Endometrium (tissue), 2 donors: ENCODE results near the gene LIX1L.

ENCODE experiments used
- FAIRE-seq: peaks from 2 replicates; lab custom pipeline; 2012; peaks lifted over from hg19 to GRCh38; lab: Jason Lieb, UNC
- donor health status: control.
- donor health status: control.

LIX1L gene

GRCh38 chr1:145985502-145986439, 28.0 kb upstream of the LIX1L start:
- no peak for FAIRE-seq

GRCh38 chr1:145985129-145985501, 27.3 kb upstream of the LIX1L start:
- no peak for FAIRE-seq

GRCh38 chr1:145983960-145984830, 26.4 kb upstream of the LIX1L start:
- no peak for FAIRE-seq

GRCh38 chr1:145983206-145983675, 25.4 kb upstream of the LIX1L start:
- no peak for FAIRE-seq

GRCh38 chr1:145982010-145982723, 24.4 kb upstream of the LIX1L start:
- FAIRE-seq = no peak

- no peak for FAIRE-seq
Measured at GRCh38 chr1:145980457-145980994, 22.7 kb upstream of the LIX1L start.

GRCh38 chr1:145979746-145980456, 22.1 kb upstream of the LIX1L start:
- FAIRE-seq = no peak

GRCh38 chr1:145978854-145979745, 21.3 kb upstream of the LIX1L start:
- FAIRE-seq = peak; percentile 97

GRCh38 chr1:145978471-145978853, 20.6 kb upstream of the LIX1L start:
- FAIRE-seq = no peak

- FAIRE-seq = no peak
Measured at GRCh38 chr1:145977486-145978470, 20.0 kb upstream of the LIX1L start.

GRCh38 chr1:145977016-145977415, 19.2 kb upstream of the LIX1L start:
- FAIRE-seq = no peak

- no peak for FAIRE-seq
Measured at GRCh38 chr1:145975216-145975615, 17.4 kb upstream of the LIX1L start.

GRCh38 chr1:145974721-145975120, 16.9 kb upstream of the LIX1L start:
- no peak for FAIRE-seq

GRCh38 chr1:145972580-145972979, 14.8 kb upstream of the LIX1L start:
- FAIRE-seq = no peak

GRCh38 chr1:145967288-145967687, 9.5 kb upstream of the LIX1L start:
- no peak for FAIRE-seq

GRCh38 chr1:145965119-145965744, 7.4 kb upstream of the LIX1L start:
- FAIRE-seq = no peak

GRCh38 chr1:145964328-145965118, 6.7 kb upstream of the LIX1L start, which contains the start of the genes ANKRD34A and POLR3GL:
Gene ANKRD34A, minus strand, starts transcription at chr1:145964575. Its CDS starts 2,816 bp downstream, at chr1:145961759.
Gene POLR3GL, plus strand, starts transcription at chr1:145964690. Its CDS starts 10,176 bp downstream, at chr1:145974866.
- peak; percentile 79 for FAIRE-seq
